Body of pancreas (tissue), 4 donors: ENCODE data around the gene ARL6IP4.

Experiments used
- CTCF ChIP-seq, 7 experiments: fragments of 450-650 bp in 4 of 7; fragments of 200-600 bp in 3 of 7; sonication (generic) in 3 of 7; IDR thresholded peaks; one replicate each; pipeline ENCODE4 v1.5.1; 2016 to 2019; ENCODE audit warnings: antibody characterized with exemption in 7 of 7
- POLR2A ChIP-seq, 3 donors: fragments of 450-650 bp; IDR thresholded peaks; one replicate each; pipeline ENCODE4 v1.6.1; 2016; ENCODE audit warnings: antibody characterized with exemption in 3 of 3, mild to moderate bottlenecking in 2 of 3

GRCh38 chr12:122984612-122985337 is 4.3 kb downstream of the ARL6IP4 start:
- TF ChIP-seq CTCF (IDR thresholded peaks at IDR 0.05) (no peak), POLR2A (IDR thresholded peaks at IDR 0.05) (no peak)
